VCaP (cell line): ENCODE results near the gene NFATC1.

Source experiments
- H3K27ac ChIP-seq: fragments of 450-650 bp; 2 replicates; pipeline ENCODE4 v1.5.1; 2017
- CTCF ChIP-seq: fragments of 450-650 bp; conservative IDR thresholded peaks from 2 replicates; pipeline ENCODE4 v1.5.1; 2017; ENCODE audit warnings: mild to moderate bottlenecking, moderate library complexity

NFATC1 gene

GRCh38 chr18:79510731-79511241 lies 115.1 kb downstream of the NFATC1 start:
- no peak for TF ChIP-seq CTCF

GRCh38 chr18:79511271-79511670 lies 115.5 kb downstream of the NFATC1 start:
- no peak overlapping the region for H3K27ac ChIP-seq
- TF ChIP-seq CTCF: no peak

More at GRCh38 chr18:79510731-79511241, 115.1 kb downstream of the NFATC1 start:
- H3K27ac ChIP-seq: no peak overlapping the region

- no peak for TF ChIP-seq CTCF
- H3K27ac ChIP-seq: no peak overlapping the region
Observed at GRCh38 chr18:79511671-79512301, 116.1 kb downstream of the NFATC1 start.

- no peak overlapping the region for H3K27ac ChIP-seq
- TF ChIP-seq CTCF: no peak
Observed at GRCh38 chr18:79512461-79513380, 117.0 kb downstream of the NFATC1 start.

GRCh38 chr18:79513381-79514081 lies 117.8 kb downstream of the NFATC1 start:
- H3K27ac ChIP-seq: no peak overlapping the region
- TF ChIP-seq CTCF: no peak

- TF ChIP-seq CTCF: no peak
- H3K27ac ChIP-seq: no peak overlapping the region
Observed at GRCh38 chr18:79515331-79515730, 119.6 kb downstream of the NFATC1 start.

GRCh38 chr18:79515944-79516351 lies 120.2 kb downstream of the NFATC1 start:
- no peak for TF ChIP-seq CTCF
- no peak overlapping the region for H3K27ac ChIP-seq
